Endothelial cell (in vitro differentiated cells): Measurements from ENCODE around the gene SNX27. TPM values are rescaled to one million over a fixed set of nuclear protein-coding genes. Genes with fewer than 3 reads are reported as not detected.

Experiments
- DNase-seq: peaks from one replicate; pipeline ENCODE4 v3.0.0; 2021; ENCODE audit warnings: low spot score
- H3K27ac Mint-ChIP-seq: one replicate; pipeline ENCODE4 v1.8.0; 2021; ENCODE audit warnings: mixed read lengths, inconsistent platforms; ENCODE audit not compliant: unreplicated experiment
- H3K27me3 Mint-ChIP-seq: one replicate; pipeline ENCODE4 v1.8.0; 2021; ENCODE audit warnings: mild to moderate bottlenecking, moderate library complexity, mixed read lengths, inconsistent platforms; ENCODE audit not compliant: unreplicated experiment
- H3K36me3 Mint-ChIP-seq: one replicate; pipeline ENCODE4 v1.8.0; 2021; ENCODE audit warnings: mild to moderate bottlenecking, low read depth, mixed read lengths, inconsistent platforms; ENCODE audit not compliant: unreplicated experiment
- H3K4me1 Mint-ChIP-seq: one replicate; pipeline ENCODE4 v1.8.0; 2021; ENCODE audit warnings: mild to moderate bottlenecking, mixed read lengths, inconsistent platforms; ENCODE audit not compliant: unreplicated experiment
- H3K4me3 Mint-ChIP-seq: one replicate; pipeline ENCODE4 v1.8.0; 2021; ENCODE audit warnings: mild to moderate bottlenecking, mixed read lengths, inconsistent platforms; ENCODE audit not compliant: unreplicated experiment
- H3K9me3 Mint-ChIP-seq: one replicate; pipeline ENCODE4 v1.8.0; 2021; ENCODE audit warnings: mixed read lengths, inconsistent platforms; ENCODE audit not compliant: unreplicated experiment
- CTCF ChIP-seq: fragments of 200-600 bp; sonication (generic); IDR thresholded peaks from one replicate; pipeline ENCODE4 v1.5.0; 2021; ENCODE audit warnings: antibody characterized with exemption; ENCODE audit not compliant: unreplicated experiment
- total RNA-seq: library from RNA; stranded (reverse); fragmentation: NEBNext Ultra II Directional; extraction: Animal tissue kit (Norgen Biotek cat#: 25700); gene quantifications from one replicate; pipeline ENCODE4 v1.2.1, GENCODE V29; 2021; ENCODE audit not compliant: unreplicated experiment

Gene SNX27
- total RNA-seq, 1 donor from 2014 or later = 28.9 TPM

GRCh38 chr1:151739590-151740355 lies 127.9 kb downstream of the SNX27 start:
- DNase-seq = no peak
- Mint-ChIP-seq H3K27ac (no peak overlapping the region), H3K4me1 (peaks cover 4% of the 10 kb centered on the region), H3K27me3 (peaks cover 12% of the 10 kb centered on the region), H3K4me3 (no peak overlapping the region), H3K36me3 (peaks cover 10% of the 10 kb centered on the region), H3K9me3 (peaks cover 13% of the 10 kb centered on the region)
- no peak for TF ChIP-seq CTCF

GRCh38 chr1:151741516-151741915 lies 129.7 kb downstream of the SNX27 start:
- H3K27ac Mint-ChIP-seq = no peak overlapping the region
- H3K9me3 Mint-ChIP-seq = peaks cover 13% of the 10 kb centered on the region
- peaks cover 10% of the 10 kb centered on the region for H3K36me3 Mint-ChIP-seq
- no peak overlapping the region for H3K4me3 Mint-ChIP-seq
- H3K27me3 Mint-ChIP-seq = peaks cover 8% of the 10 kb centered on the region
- no peak for DNase-seq
- no peaks in the 10 kb centered on the region for H3K4me1 Mint-ChIP-seq
- no peak for TF ChIP-seq CTCF

Other genes starting within 250 kb of the SNX27 start
- 15.6 TPM for gene SELENBP1, start 239.3 kb upstream of the SNX27 start, total RNA-seq
- gene PSMB4, start 212.5 kb upstream of the SNX27 start, total RNA-seq = 322 TPM
- gene POGZ, start 152.6 kb upstream of the SNX27 start, total RNA-seq = 132 TPM
- gene CGN, start 100.7 kb upstream of the SNX27 start, total RNA-seq = 50.7 TPM
- 11.2 TPM for gene TUFT1, start 71.7 kb upstream of the SNX27 start, total RNA-seq
- gene CELF3, start 104.8 kb downstream of the SNX27 start, total RNA-seq = not detected
- not detected for gene RIIAD1, start 109.5 kb downstream of the SNX27 start, total RNA-seq
- gene MRPL9, start 151.4 kb downstream of the SNX27 start, total RNA-seq = 99.5 TPM
- gene TDRKH, start 178.4 kb downstream of the SNX27 start, total RNA-seq = 27.2 TPM
- gene LINGO4, start 193.4 kb downstream of the SNX27 start, total RNA-seq = 0.13 TPM
- gene RORC, start 219.8 kb downstream of the SNX27 start, total RNA-seq = 1.0 TPM
- 0.95 TPM for gene C2CD4D, start 227.8 kb downstream of the SNX27 start, total RNA-seq
- not detected for gene THEM5, start 241.7 kb downstream of the SNX27 start, total RNA-seq